ENCODE results near the gene HIVEP2.

GRCh38 chr6:142822842-142823241 lies 122.1 kb downstream of the HIVEP2 start:
- TF ChIP-seq CTCF (conservative IDR thresholded peaks at IDR 0.05; ENCODE audit: low read depth, low read length) (peak; percentile 57), EZH2 (IDR thresholded peaks at IDR 0.05; ENCODE audit: borderline replicate concordance, low read depth, low read length, poor library complexity, severe bottlenecking) (no peak)

Data from A673 (cell line).